SJSA1 (cell line): ENCODE data around the gene INO80C. TPM values are rescaled to one million over a fixed set of nuclear protein-coding genes. Genes with fewer than 3 reads are reported as not detected.
A peak's percentile ranks its signal among the peaks of the same experiment; 100 is the strongest.

ENCODE experiments used
- DNase-seq, 2 experiments: peaks; one replicate each; pipeline ENCODE4 v3.0.0-alpha.2; 2015 to 2020; ENCODE audit warnings: low spot score in 2 of 2, low read depth in 1 of 2
- H3K27ac ChIP-seq: fragments of 250-450 bp; sonication (Bioruptor Pico); 2 replicates; pipeline ENCODE4 v1.5.1; 2020; ENCODE audit warnings: mild to moderate bottlenecking, moderate library complexity
- H3K27me3 ChIP-seq: fragments of 250-450 bp; sonication (Bioruptor Pico); replicated peaks from 2 replicates; pipeline ENCODE4 v1.5.1; 2020; ENCODE audit warnings: mild to moderate bottlenecking, moderate library complexity
- H3K36me3 ChIP-seq: fragments of 250-450 bp; sonication (Bioruptor Pico); 2 replicates; pipeline ENCODE4 v1.5.1; 2020; ENCODE audit warnings: mild to moderate bottlenecking
- H3K4me1 ChIP-seq: fragments of 250-450 bp; sonication (Bioruptor Pico); replicated peaks from 2 replicates; pipeline ENCODE4 v1.6.1; 2021; ENCODE audit warnings: mild to moderate bottlenecking
- H3K4me3 ChIP-seq: fragments of 250-450 bp; sonication (Bioruptor Pico); 2 replicates; pipeline ENCODE4 v1.5.1; 2020; ENCODE audit warnings: mild to moderate bottlenecking
- H3K9me3 ChIP-seq: fragments of 250-450 bp; sonication (Bioruptor Pico); replicated peaks from 2 replicates; pipeline ENCODE4 v1.5.1; 2020; ENCODE audit warnings: mild to moderate bottlenecking
- total RNA-seq: library from RNA; depleted of rRNA; stranded (reverse); fragments of >200 nt; shearing (Covaris generic); gene quantifications from 2 replicates; pipeline ENCODE4 v1.2.3, GENCODE V29; 2014; rRNA removed

INO80C gene
- 5.7 and 7.5 TPM in 2 replicates for total RNA-seq

GRCh38 chr18:35497370-35498197, at the start of gene INO80C:
INO80C (minus strand) TSS chr18:35497960; CDS start chr18:35497874, 86 bp downstream.
- Histone ChIP-seq H3K4me3 (peak within 1 kb of the TSS; percentile 82), H3K27me3 (no peaks in the 10 kb centered on the region)
- peak; percentile 89 to 96 for DNase-seq

GRCh38 chr18:35547008-35547605, 49.3 kb upstream of the INO80C start:
- DNase-seq, result no peak
- no peaks in the 10 kb centered on the region for H3K36me3 ChIP-seq
- H3K27me3 ChIP-seq, result 0 out of 2 replicates have a peak, but pooled peaks cover 2% of the 10 kb centered on the region
- H3K4me1 ChIP-seq, result no peaks in the 10 kb centered on the region
- H3K27ac ChIP-seq, result no peak overlapping the region
- no peak overlapping the region for H3K4me3 ChIP-seq
- H3K9me3 ChIP-seq, result no peaks in the 10 kb centered on the region

More at GRCh38 chr18:35497370-35498197, at the start of gene INO80C:
- Histone ChIP-seq H3K9me3 (no peaks in the 10 kb centered on the region), H3K27ac (peak within 1 kb of the TSS; percentile 87), H3K36me3 (no peaks in the 10 kb centered on the region; the same call in 1 of the 2 replicates), H3K4me1 (peaks cover 23% of the 10 kb centered on the region)

- Histone ChIP-seq H3K27ac (no peak overlapping the region), H3K4me1 (no peaks in the 10 kb centered on the region), H3K4me3 (no peak overlapping the region), H3K27me3 (peaks cover 5% of the 10 kb centered on the region), H3K36me3 (no peaks in the 10 kb centered on the region), H3K9me3 (no peaks in the 10 kb centered on the region)
- DNase-seq, result no peak
These were observed 44.6 kb upstream of the INO80C start for GRCh38 chr18:35542356-35542755.

- H3K36me3 ChIP-seq, result no peaks in the 10 kb centered on the region
These were observed 37.5 kb upstream of the INO80C start for GRCh38 chr18:35535297-35535696.

GRCh38 chr18:35533916-35534405, 36.2 kb upstream of the INO80C start:
- Histone ChIP-seq H3K9me3 (no peaks in the 10 kb centered on the region), H3K27me3 (peaks cover 5% of the 10 kb centered on the region), H3K4me3 (no peak overlapping the region), H3K27ac (no peak overlapping the region), H3K4me1 (no peaks in the 10 kb centered on the region), H3K36me3 (no peaks in the 10 kb centered on the region)
- no peak for DNase-seq

More at GRCh38 chr18:35535297-35535696, 37.5 kb upstream of the INO80C start:
- Histone ChIP-seq H3K27me3 (peaks cover 8% of the 10 kb centered on the region), H3K4me3 (no peak overlapping the region), H3K27ac (no peak overlapping the region), H3K4me1 (no peaks in the 10 kb centered on the region), H3K9me3 (no peaks in the 10 kb centered on the region)
- DNase-seq, result no peak

- Histone ChIP-seq H3K36me3 (no peaks in the 10 kb centered on the region), H3K4me3 (no peak overlapping the region), H3K27ac (no peak overlapping the region), H3K27me3 (no peaks in the 10 kb centered on the region), H3K9me3 (no peaks in the 10 kb centered on the region), H3K4me1 (no peaks in the 10 kb centered on the region)
- DNase-seq, result no peak
These were observed 31.1 kb upstream of the INO80C start for GRCh38 chr18:35528749-35529274.

- Histone ChIP-seq H3K27me3 (no peaks in the 10 kb centered on the region), H3K27ac (no peak overlapping the region), H3K36me3 (no peaks in the 10 kb centered on the region), H3K9me3 (no peaks in the 10 kb centered on the region), H3K4me3 (no peak overlapping the region), H3K4me1 (no peaks in the 10 kb centered on the region)
- DNase-seq, result no peak
These were observed 28.8 kb upstream of the INO80C start for GRCh38 chr18:35526495-35527059.

GRCh38 chr18:35525795-35526494, 28.2 kb upstream of the INO80C start:
- Histone ChIP-seq H3K36me3 (no peaks in the 10 kb centered on the region), H3K9me3 (no peaks in the 10 kb centered on the region), H3K4me3 (no peak overlapping the region), H3K27me3 (no peaks in the 10 kb centered on the region), H3K4me1 (no peaks in the 10 kb centered on the region), H3K27ac (no peak overlapping the region)
- no peak for DNase-seq

GRCh38 chr18:35524226-35524625, 26.5 kb upstream of the INO80C start:
- Histone ChIP-seq H3K9me3 (no peaks in the 10 kb centered on the region), H3K27me3 (no peaks in the 10 kb centered on the region), H3K4me1 (no peaks in the 10 kb centered on the region), H3K4me3 (no peak overlapping the region), H3K36me3 (no peaks in the 10 kb centered on the region), H3K27ac (no peak overlapping the region)
- no peak for DNase-seq

- Histone ChIP-seq H3K9me3 (no peaks in the 10 kb centered on the region), H3K27ac (no peak overlapping the region), H3K36me3 (no peaks in the 10 kb centered on the region), H3K27me3 (no peaks in the 10 kb centered on the region), H3K4me1 (no peaks in the 10 kb centered on the region), H3K4me3 (no peak overlapping the region)
- no peak for DNase-seq
These were observed 24.6 kb upstream of the INO80C start for GRCh38 chr18:35522130-35522959.

GRCh38 chr18:35521133-35521532, 23.4 kb upstream of the INO80C start:
- H3K27ac ChIP-seq, result no peak overlapping the region
- H3K4me3 ChIP-seq, result no peak overlapping the region
- DNase-seq, result no peak
- no peaks in the 10 kb centered on the region for H3K9me3 ChIP-seq
- no peaks in the 10 kb centered on the region for H3K36me3 ChIP-seq
- no peaks in the 10 kb centered on the region for H3K27me3 ChIP-seq
- H3K4me1 ChIP-seq, result no peaks in the 10 kb centered on the region

GRCh38 chr18:35519148-35519899, 21.6 kb upstream of the INO80C start:
- Histone ChIP-seq H3K36me3 (no peaks in the 10 kb centered on the region), H3K4me3 (no peak overlapping the region), H3K4me1 (no peaks in the 10 kb centered on the region), H3K27me3 (no peaks in the 10 kb centered on the region), H3K9me3 (no peaks in the 10 kb centered on the region), H3K27ac (no peak overlapping the region)
- DNase-seq, result no peak
